HepG2 (cell line): ENCODE measurements around the gene JPH4. TPM values are rescaled to one million over a fixed set of nuclear protein-coding genes. Genes with fewer than 3 reads are reported as not detected.

Experiments
- ARHGAP35 ChIP-seq: sonication (generic); formaldehyde crosslinking; IDR thresholded peaks from 2 replicates; pipeline ENCODE4 v1.9.0; 2022; ENCODE audit warnings: mild to moderate bottlenecking, inconsistent platforms, moderate library complexity, missing genetic modification reagents, borderline replicate concordance
- ASH2L ChIP-seq: fragments of 300-600, 200-600 bp; sonication (generic); IDR thresholded peaks from 2 replicates; pipeline ENCODE4 v1.7.0; 2017; ENCODE audit warnings: low read depth, mild to moderate bottlenecking, moderate library complexity, mixed read lengths, low read length; ENCODE audit not compliant: insufficient read length
- E2F1 ChIP-seq: sonication (generic); formaldehyde crosslinking; IDR thresholded peaks from 2 replicates; pipeline ENCODE4 v1.5.0; 2020; ENCODE audit warnings: missing genetic modification reagents
- FOXO1 ChIP-seq: sonication (generic); formaldehyde crosslinking; IDR thresholded peaks from 2 replicates; pipeline ENCODE4 v1.4.0; 2020; ENCODE audit warnings: missing genetic modification reagents
- GABPB1 ChIP-seq: IDR thresholded peaks from 2 replicates; pipeline ENCODE4 v1.6.1; 2016; ENCODE audit warnings: mild to moderate bottlenecking, missing genetic modification reagents, moderate library complexity, missing compliant biosample characterization
- JARID2 ChIP-seq: sonication (generic); formaldehyde crosslinking; IDR thresholded peaks from 2 replicates; pipeline ENCODE4 v1.8.1; 2023; ENCODE audit warnings: missing genetic modification reagents, inconsistent platforms; ENCODE audit not compliant: insufficient replicate concordance
- KDM5A ChIP-seq: fragments of 200-600 bp; sonication (generic); IDR thresholded peaks from 2 replicates; pipeline ENCODE4 v1.7.0; 2018; ENCODE audit warnings: antibody characterized with exemption, mild to moderate bottlenecking, low read length, borderline replicate concordance
- NCOA5 ChIP-seq: sonication (generic); formaldehyde crosslinking; IDR thresholded peaks from 2 replicates; pipeline ENCODE4 v1.4.0; 2020; ENCODE audit warnings: missing genetic modification reagents
- NR2F6 ChIP-seq, 2 experiments: IDR thresholded peaks; 2 replicates each; pipeline ENCODE4 v1.6.1; 2016; ENCODE audit warnings: antibody characterized with exemption in 1 of 2, mild to moderate bottlenecking in 1 of 2
- PHF8 ChIP-seq: sonication (generic); formaldehyde crosslinking; IDR thresholded peaks from 2 replicates; pipeline ENCODE4 v1.5.0; 2020; ENCODE audit warnings: missing genetic modification reagents
- RFXANK ChIP-seq: IDR thresholded peaks from 2 replicates; pipeline ENCODE4 v1.6.1; 2016
- RNF2 ChIP-seq: fragments of 450-650 bp; conservative IDR thresholded peaks from 2 replicates; pipeline ENCODE4 v1.6.1; 2016; ENCODE audit warnings: low read depth
- SRSF1 ChIP-seq: fragments of 200-400 bp; formaldehyde crosslinking; optimal IDR thresholded peaks from 2 replicates; pipeline ENCODE3; 2017; ENCODE audit warnings: mild to moderate bottlenecking, low read depth, low read length, moderate library complexity
- TSC22D2 ChIP-seq: sonication (generic); formaldehyde crosslinking; IDR thresholded peaks from 2 replicates; pipeline ENCODE4 v1.5.1; 2020; ENCODE audit warnings: missing genetic modification reagents, mild to moderate bottlenecking, borderline replicate concordance
- ZBTB2 ChIP-seq: sonication (generic); formaldehyde crosslinking; IDR thresholded peaks from 2 replicates; pipeline ENCODE4 v1.8.0; 2022; ENCODE audit warnings: low read depth, missing genetic modification reagents
- ZNF383 ChIP-seq: sonication (generic); formaldehyde crosslinking; IDR thresholded peaks from 2 replicates; pipeline ENCODE4 v1.4.0; 2020; ENCODE audit warnings: missing genetic modification reagents, mild to moderate bottlenecking, borderline replicate concordance
- ZNF562 ChIP-seq: sonication (generic); formaldehyde crosslinking; IDR thresholded peaks from 2 replicates; pipeline ENCODE4 v1.8.0; 2022; ENCODE audit warnings: missing genetic modification reagents, borderline replicate concordance
- ZNF619 ChIP-seq: sonication (generic); formaldehyde crosslinking; IDR thresholded peaks from 2 replicates; pipeline ENCODE4 v1.4.0; 2020; ENCODE audit warnings: mild to moderate bottlenecking, missing genetic modification reagents
- polyA plus RNA-seq, 8 experiments: library from polyadenylated mRNA; depleted of rRNA in 3 of 8; stranded (reverse) in 7 of 8; unstranded in 1 of 8; fragments of >200 nt; fragmentation: Illumina TruSeq in 4 of 8; extraction: Trizol in 4 of 8; gene quantifications; 2 replicates each; pipeline versions ENCODE4 v1.2.1 to v1.2.3, GENCODE V29; 2011 to 2016; ENCODE audit warnings: low read depth in 4 of 8, missing spikeins in 1 of 8, mixed read lengths in 1 of 8; ENCODE audit not compliant: insufficient read depth in 1 of 8
- total RNA-seq, 5 experiments: library from RNA; depleted of rRNA; stranded (reverse); fragments of >200 nt; fragmentation: Illumina TruSeq; extraction: Trizol; gene quantifications; 2 replicates each; pipeline ENCODE4 v1.2.3, GENCODE V29; 2016; ENCODE audit warnings: low read depth in 1 of 5
- TF ChIP-seq, protein P1 (sequence below): sonication (generic); formaldehyde crosslinking; IDR thresholded peaks from 2 replicates; pipeline ENCODE4 v1.5.0; 2020; ENCODE audit warnings: mild to moderate bottlenecking, missing genetic modification reagents, borderline replicate concordance

Gene JPH4
- total and polyA plus RNA-seq, 2 of the 13 experiments (the other 11 are each of a cell fraction or from before 2014, with no cell fraction given) = 0.08 to 0.22 TPM

DNA sequence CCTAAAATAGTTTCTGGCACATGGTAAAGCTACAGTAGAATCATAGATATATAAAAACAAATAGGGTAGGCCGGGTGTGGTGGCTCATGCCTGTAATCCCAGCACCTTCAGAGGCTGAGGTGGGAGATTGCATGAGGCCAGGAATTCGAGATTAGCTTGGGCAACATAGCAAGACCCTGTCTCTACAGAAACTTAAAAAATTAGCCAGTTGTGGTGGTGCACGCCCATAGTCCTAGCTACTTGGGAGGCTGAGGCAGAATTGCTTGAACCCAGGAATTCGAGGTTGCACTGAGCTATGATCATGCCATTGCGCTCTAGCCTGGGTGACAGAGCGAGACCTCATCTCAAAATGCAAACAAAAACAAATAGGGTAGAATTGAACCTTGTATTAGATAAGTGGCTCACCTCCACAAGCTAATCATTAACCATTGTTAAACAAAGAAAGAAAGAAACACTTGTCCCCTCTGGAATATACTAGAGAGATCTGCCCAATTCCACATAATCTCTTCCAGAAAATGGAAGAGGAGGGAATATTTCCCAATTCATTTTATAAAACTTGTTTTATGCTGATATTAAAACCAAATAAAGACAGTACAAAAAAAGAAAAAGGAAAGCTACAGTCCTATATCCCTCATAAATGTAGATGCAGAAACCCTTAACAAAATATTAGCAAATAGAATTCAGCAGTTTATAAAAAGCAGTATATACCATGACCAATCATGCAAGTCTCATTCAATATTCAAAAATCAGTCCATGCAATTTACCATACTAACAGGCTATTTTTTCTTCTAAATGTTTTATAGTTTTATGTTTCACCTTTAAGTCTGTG, 34.9 kb upstream of the JPH4 start (continued):
- TF ChIP-seq E2F1 (no peak; the same call in 1 of the 2 replicates), SRSF1 (no peak), JARID2 (CRISPR knock-in tag) (no peak), GABPB1 (CRISPR knock-in tag) (peak; percentile 61), NCOA5 (CRISPR knock-in tag) (no peak), NR2F6 (IDR thresholded peaks at IDR 0.05) (peak; percentile 84), NR2F6 (CRISPR knock-in tag; IDR thresholded peaks at IDR 0.05) (peak; percentile 90), ZNF619 (0 out of 2 replicates have a peak, but pooled peaks have one; percentile 69), ZBTB2 (CRISPR knock-in tag) (no peak), KDM5A (no peak; the same call in 1 of the 2 replicates), ZNF562 (CRISPR knock-in tag) (no peak), ASH2L (peak; percentile 93), ARHGAP35 (no peak), TSC22D2 (CRISPR knock-in tag) (no peak; the same call in 1 of the 2 replicates), PHF8 (CRISPR knock-in tag) (0 out of 2 replicates have a peak, but pooled peaks have one; percentile 33), RNF2 (no peak), RFXANK (CRISPR knock-in tag) (peak; percentile 74), FOXO1 (peak; percentile 94), ZNF383 (CRISPR knock-in tag) (no peak)
- TF ChIP-seq, protein P1, sequence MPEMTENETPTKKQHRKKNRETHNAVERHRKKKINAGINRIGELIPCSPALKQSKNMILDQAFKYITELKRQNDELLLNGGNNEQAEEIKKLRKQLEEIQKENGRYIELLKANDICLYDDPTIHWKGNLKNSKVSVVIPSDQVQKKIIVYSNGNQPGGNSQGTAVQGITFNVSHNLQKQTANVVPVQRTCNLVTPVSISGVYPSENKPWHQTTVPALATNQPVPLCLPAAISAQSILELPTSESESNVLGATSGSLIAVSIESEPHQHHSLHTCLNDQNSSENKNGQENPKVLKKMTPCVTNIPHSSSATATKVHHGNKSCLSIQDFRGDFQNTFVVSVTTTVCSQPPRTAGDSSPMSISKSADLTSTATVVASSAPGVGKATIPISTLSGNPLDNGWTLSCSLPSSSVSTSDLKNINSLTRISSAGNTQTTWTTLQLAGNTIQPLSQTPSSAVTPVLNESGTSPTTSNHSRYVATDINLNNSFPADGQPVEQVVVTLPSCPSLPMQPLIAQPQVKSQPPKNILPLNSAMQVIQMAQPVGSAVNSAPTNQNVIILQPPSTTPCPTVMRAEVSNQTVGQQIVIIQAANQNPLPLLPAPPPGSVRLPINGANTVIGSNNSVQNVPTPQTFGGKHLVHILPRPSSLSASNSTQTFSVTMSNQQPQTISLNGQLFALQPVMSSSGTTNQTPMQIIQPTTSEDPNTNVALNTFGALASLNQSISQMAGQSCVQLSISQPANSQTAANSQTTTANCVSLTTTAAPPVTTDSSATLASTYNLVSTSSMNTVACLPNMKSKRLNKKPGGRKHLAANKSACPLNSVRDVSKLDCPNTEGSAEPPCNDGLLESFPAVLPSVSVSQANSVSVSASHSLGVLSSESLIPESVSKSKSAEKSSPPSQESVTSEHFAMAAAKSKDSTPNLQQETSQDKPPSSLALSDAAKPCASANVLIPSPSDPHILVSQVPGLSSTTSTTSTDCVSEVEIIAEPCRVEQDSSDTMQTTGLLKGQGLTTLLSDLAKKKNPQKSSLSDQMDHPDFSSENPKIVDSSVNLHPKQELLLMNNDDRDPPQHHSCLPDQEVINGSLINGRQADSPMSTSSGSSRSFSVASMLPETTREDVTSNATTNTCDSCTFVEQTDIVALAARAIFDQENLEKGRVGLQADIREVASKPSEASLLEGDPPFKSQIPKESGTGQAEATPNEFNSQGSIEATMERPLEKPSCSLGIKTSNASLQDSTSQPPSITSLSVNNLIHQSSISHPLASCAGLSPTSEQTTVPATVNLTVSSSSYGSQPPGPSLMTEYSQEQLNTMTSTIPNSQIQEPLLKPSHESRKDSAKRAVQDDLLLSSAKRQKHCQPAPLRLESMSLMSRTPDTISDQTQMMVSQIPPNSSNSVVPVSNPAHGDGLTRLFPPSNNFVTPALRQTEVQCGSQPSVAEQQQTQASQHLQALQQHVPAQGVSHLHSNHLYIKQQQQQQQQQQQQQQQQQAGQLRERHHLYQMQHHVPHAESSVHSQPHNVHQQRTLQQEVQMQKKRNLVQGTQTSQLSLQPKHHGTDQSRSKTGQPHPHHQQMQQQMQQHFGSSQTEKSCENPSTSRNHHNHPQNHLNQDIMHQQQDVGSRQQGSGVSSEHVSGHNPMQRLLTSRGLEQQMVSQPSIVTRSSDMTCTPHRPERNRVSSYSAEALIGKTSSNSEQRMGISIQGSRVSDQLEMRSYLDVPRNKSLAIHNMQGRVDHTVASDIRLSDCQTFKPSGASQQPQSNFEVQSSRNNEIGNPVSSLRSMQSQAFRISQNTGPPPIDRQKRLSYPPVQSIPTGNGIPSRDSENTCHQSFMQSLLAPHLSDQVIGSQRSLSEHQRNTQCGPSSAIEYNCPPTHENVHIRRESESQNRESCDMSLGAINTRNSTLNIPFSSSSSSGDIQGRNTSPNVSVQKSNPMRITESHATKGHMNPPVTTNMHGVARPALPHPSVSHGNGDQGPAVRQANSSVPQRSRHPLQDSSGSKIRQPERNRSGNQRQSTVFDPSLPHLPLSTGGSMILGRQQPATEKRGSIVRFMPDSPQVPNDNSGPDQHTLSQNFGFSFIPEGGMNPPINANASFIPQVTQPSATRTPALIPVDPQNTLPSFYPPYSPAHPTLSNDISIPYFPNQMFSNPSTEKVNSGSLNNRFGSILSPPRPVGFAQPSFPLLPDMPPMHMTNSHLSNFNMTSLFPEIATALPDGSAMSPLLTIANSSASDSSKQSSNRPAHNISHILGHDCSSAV (CRISPR knock-in tag) = no peak
